ENCODE measurements around the gene VAX1. TPM values are rescaled to one million over a fixed set of nuclear protein-coding genes. Genes with fewer than 3 reads are reported as not detected.

Gene VAX1
- total RNA-seq, 1 experiment from 2014 or later: not detected

GRCh38 chr10:117184296-117184695 is 46.2 kb upstream of the VAX1 start:
- Histone ChIP-seq H3K27ac (ENCODE audit: low read depth, low read length) (no peak overlapping the region), H3K4me3 (replicated peaks in 1 of 2; ENCODE audit: low read depth in 1 of 2, low read length in 2 of 2) (no peak overlapping the region), H3K79me2 (ENCODE audit: insufficient read depth, low read length) (no peaks in the 10 kb centered on the region), H3K27me3 (ENCODE audit: insufficient read depth, low read length) (no peaks in the 10 kb centered on the region), H3K9me3 (ENCODE audit: control insufficient read depth in 1 of 2, insufficient read depth in 1 of 2, low read depth in 1 of 2, low read length in 2 of 2) (no peaks in the 10 kb centered on the region), H3K9me2 (ENCODE audit: insufficient read depth) (no peaks in the 10 kb centered on the region), H3K9ac (ENCODE audit: low read length) (no peak overlapping the region), H2AFZ (ENCODE audit: low read depth, low read length, poor library complexity, severe bottlenecking) (no peak overlapping the region), H3K36me3 (ENCODE audit: control insufficient read depth in 1 of 2, insufficient read depth in 2 of 2, low read length in 2 of 2) (no peaks in the 10 kb centered on the region), H4K20me1 (ENCODE audit: insufficient read depth) (no peaks in the 10 kb centered on the region), H3K4me2 (ENCODE audit: low read length) (no peak overlapping the region), H3K4me1 (ENCODE audit: control insufficient read depth in 1 of 2, insufficient read depth in 2 of 2, low read length in 2 of 2) (peaks cover 14 to 34% of the 10 kb centered on the region in 2 experiments)
- no peak for TF ChIP-seq CTCF (IDR thresholded peaks at IDR 0.05 in 2 of 3, conservative IDR thresholded peaks at IDR 0.05 in 1 of 3; ENCODE audit: borderline replicate concordance in 1 of 3, insufficient read depth in 1 of 3, low read depth in 2 of 3, low read length in 2 of 3)
- no peak for TF ChIP-seq CBX3 (IDR thresholded peaks at IDR 0.05; ENCODE audit: low read depth)
- no peak for TF ChIP-seq ELF1 (IDR thresholded peaks at IDR 0.05; ENCODE audit: borderline replicate concordance, low read depth)
- TF ChIP-seq MAX (IDR thresholded peaks at IDR 0.05): no peak
- ChIA-PET RAD21 (ENCODE audit: low non-redundant PET in 1 of 2, low total read pairs in 2 of 2, uncharacterized antibody in 2 of 2, unreplicated experiment in 2 of 2) (no interaction called here), POLR2A (interaction anchor here (1.6 kb wide), 1 partner anchor 9 kb away, joined by 4 read pairs; no protein-coding TSS in a partner anchor), CTCF (interaction anchor here (1.0 to 7.8 kb wide), 2 partner anchors 9 to 265 kb away, joined by 3 to 64 read pairs; no protein-coding TSS in a partner anchor)
- intact Hi-C loops (cut with micrococcal nuclease): no loop called here
- no TSS peak for BruUV-seq (replicated peaks)
- ATAC-seq (no peak), DNase-seq (ENCODE audit: low read depth, low spot score) (no peak)

GRCh38 chr10:117178190-117178589 is 40.1 kb upstream of the VAX1 start:
- Histone ChIP-seq H3K27me3 (ENCODE audit: insufficient read depth, low read length) (no peaks in the 10 kb centered on the region), H3K4me3 (replicated peaks in 1 of 2; ENCODE audit: low read depth in 1 of 2, low read length in 2 of 2) (no peak overlapping the region), H3K4me1 (ENCODE audit: control insufficient read depth in 1 of 2, insufficient read depth in 2 of 2, low read length in 2 of 2) (peaks cover 0 to 16% of the 10 kb centered on the region in 2 experiments; a peak in 3 of 4 replicates), H3K9ac (ENCODE audit: low read length) (no peak overlapping the region), H3K79me2 (ENCODE audit: insufficient read depth, low read length) (no peaks in the 10 kb centered on the region), H3K9me3 (ENCODE audit: control insufficient read depth in 1 of 2, insufficient read depth in 1 of 2, low read depth in 1 of 2, low read length in 2 of 2) (no peaks in the 10 kb centered on the region), H3K4me2 (ENCODE audit: low read length) (no peak overlapping the region), H3K27ac (ENCODE audit: low read depth, low read length) (no peak overlapping the region), H3K36me3 (ENCODE audit: control insufficient read depth in 1 of 2, insufficient read depth in 2 of 2, low read length in 2 of 2) (no peaks in the 10 kb centered on the region), H3K9me2 (ENCODE audit: insufficient read depth) (no peaks in the 10 kb centered on the region), H4K20me1 (ENCODE audit: insufficient read depth) (no peaks in the 10 kb centered on the region), H2AFZ (ENCODE audit: low read depth, low read length, poor library complexity, severe bottlenecking) (no peak overlapping the region)
- intact Hi-C loops (cut with micrococcal nuclease): loop anchor here (10.0 kb wide), 1 partner anchor 703 kb away; no protein-coding TSS in a partner anchor
- no peak for DNase-seq (ENCODE audit: low read depth, low spot score)
- no peak for ATAC-seq
- ChIA-PET CTCF (interaction anchor here (2.4 to 17.7 kb wide), 2 partner anchors 11 to 379 kb away, joined by 6 to 629 read pairs; no protein-coding TSS in a partner anchor), RAD21 (ENCODE audit: low non-redundant PET in 1 of 2, low total read pairs in 2 of 2, uncharacterized antibody in 2 of 2, unreplicated experiment in 2 of 2) (no interaction called here), POLR2A (interaction anchor here (0.5 kb wide), 1 partner anchor 13 kb away, joined by 3 read pairs; no protein-coding TSS in a partner anchor)
- no TSS peak for BruUV-seq (replicated peaks)
- TF ChIP-seq RAD21 (IDR thresholded peaks at IDR 0.05; ENCODE audit: low read depth) (no peak), ZNF274 (IDR thresholded peaks at IDR 0.05; ENCODE audit: low read depth, low read length) (no peak), EZH2 (IDR thresholded peaks at IDR 0.05) (no peak), JUND (IDR thresholded peaks at IDR 0.05) (no peak), CEBPB (IDR thresholded peaks at IDR 0.05; ENCODE audit: low read depth) (no peak), ZFX (IDR thresholded peaks at IDR 0.05) (no peak), MAX (IDR thresholded peaks at IDR 0.05) (no peak), YY1 (IDR thresholded peaks at IDR 0.05; ENCODE audit: extremely low read depth, insufficient replicate concordance, low read depth, low read length) (no peak), ELF1 (IDR thresholded peaks at IDR 0.05; ENCODE audit: borderline replicate concordance, low read depth) (no peak), SP1 (IDR thresholded peaks at IDR 0.05; ENCODE audit: low read depth) (no peak), POLR2AphosphoS5 (IDR thresholded peaks at IDR 0.05; ENCODE audit: low read depth, low read length) (no peak), TCF7L2 (IDR thresholded peaks at IDR 0.05; ENCODE audit: borderline replicate concordance, extremely low read depth, insufficient read depth, insufficient read length) (no peak), POLR2A (IDR thresholded peaks at IDR 0.05; ENCODE audit: borderline replicate concordance, extremely low read depth, insufficient read depth, insufficient read length) (no peak), SIN3A (IDR thresholded peaks at IDR 0.05; ENCODE audit: low read depth) (no peak), FOSL1 (IDR thresholded peaks at IDR 0.05; ENCODE audit: low read depth) (no peak), ATF3 (IDR thresholded peaks at IDR 0.05) (no peak)

Data from HCT116 (cell line).